HG03439 (cell line): Measurements from ENCODE around the gene BCO1.

Source experiments
- ATAC-seq: cut with Tn5 transposase; IDR thresholded peaks from one replicate; pipeline ENCODE4 v1.9.1; 2021; ENCODE audit warnings: mild to moderate bottlenecking, moderate library complexity; ENCODE audit not compliant: unreplicated experiment

The BCO1 gene

DNA sequence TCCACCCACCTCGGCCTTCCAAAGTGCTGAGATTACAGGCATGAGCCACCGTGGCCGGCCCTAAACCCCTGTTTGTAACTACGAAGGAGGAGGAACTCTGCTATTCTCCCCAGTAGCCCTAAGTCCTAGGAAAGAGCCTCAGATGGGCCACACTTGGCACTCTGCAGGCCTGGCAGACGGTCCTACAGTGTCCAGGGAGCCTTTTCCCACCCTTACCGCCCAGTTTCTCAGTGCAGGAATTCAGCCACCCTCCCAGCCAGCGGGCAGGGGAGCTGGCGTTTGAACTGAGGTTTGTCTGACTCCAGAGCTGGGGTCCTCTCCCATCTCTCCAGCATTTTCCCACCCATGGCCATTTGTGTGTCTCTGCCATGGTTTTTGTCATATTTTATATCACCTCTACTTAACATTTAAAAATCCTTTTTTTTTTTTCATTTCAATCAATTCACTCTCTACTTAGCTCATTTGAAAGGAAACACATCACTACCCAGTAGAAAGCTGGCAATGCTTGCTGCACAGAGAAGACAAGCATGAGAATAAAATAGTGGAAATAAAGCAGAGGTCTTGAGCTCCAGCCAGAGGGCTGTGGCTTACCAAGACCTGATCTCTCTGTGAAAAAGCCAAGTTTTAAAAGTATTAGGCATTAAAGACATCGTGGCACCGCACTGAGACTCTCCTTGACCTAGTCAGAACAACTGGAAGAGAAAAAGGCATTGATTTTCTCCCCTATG is 34.9 kb downstream of the BCO1 start:
- ATAC-seq, result no peak

DNA sequence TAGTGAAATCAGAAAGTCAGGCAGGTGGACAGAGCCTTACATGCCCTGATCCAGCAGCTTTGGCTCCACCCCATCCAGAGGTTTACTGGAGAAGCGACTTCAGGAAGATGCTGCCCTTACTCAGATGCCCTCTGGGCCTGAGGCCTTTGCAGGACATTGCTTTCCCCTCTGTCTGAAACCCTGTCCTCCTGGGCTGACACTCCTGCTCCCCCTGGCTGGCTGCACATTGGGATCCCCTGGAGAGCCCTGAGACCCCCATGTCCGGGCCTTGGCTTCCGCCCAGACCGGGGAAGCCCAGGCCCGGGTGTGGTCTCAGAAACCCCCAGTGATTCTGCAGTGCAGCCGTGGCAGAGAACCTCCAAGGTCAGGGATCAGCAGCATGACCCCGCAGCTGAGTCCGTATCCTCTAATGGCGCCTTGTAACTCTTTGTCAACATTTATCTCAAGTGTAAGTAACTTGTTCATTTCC is 36.6 kb downstream of the BCO1 start:
- ATAC-seq, result no peak

DNA sequence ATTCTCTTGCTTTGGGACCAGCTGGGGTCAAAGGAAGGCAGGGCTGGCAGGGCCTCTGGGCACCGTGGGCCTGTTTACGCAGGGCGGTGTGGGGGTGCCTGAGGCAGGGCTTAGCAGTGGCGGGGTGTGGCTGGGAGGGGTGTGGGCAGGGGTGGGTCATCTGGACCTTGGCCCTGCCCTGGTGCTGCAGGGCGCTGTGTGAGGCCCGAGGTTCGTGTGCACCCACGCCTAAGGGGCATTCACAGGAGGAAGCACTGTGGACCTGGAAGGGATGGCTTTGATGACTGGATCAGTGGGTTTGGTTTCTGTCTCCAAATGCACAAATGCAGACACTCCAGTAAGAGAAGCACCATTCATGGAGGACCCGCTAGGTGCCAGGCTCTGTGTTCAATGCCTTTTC is 37.3 kb downstream of the BCO1 start:
- no peak for ATAC-seq

DNA sequence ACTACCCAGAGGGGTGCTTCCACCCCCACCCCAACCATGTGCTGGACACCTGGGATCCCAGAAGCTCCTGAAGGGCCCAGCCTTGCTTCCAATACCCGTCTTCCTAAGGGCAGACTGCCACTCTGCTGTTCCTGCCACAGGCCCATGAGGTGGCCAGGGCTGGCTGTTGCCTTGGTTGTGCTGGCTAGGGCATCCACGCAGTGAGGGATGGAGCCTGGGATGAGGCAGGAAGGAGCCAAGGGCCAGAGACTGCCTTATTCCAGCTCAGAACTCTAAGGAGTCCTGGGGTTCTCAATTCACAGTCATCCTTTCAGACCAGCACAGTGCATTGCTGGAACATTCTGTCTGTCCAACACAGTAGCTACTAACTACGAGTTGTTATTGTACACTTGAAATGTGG is 37.8 kb downstream of the BCO1 start:
- ATAC-seq, result no peak

DNA sequence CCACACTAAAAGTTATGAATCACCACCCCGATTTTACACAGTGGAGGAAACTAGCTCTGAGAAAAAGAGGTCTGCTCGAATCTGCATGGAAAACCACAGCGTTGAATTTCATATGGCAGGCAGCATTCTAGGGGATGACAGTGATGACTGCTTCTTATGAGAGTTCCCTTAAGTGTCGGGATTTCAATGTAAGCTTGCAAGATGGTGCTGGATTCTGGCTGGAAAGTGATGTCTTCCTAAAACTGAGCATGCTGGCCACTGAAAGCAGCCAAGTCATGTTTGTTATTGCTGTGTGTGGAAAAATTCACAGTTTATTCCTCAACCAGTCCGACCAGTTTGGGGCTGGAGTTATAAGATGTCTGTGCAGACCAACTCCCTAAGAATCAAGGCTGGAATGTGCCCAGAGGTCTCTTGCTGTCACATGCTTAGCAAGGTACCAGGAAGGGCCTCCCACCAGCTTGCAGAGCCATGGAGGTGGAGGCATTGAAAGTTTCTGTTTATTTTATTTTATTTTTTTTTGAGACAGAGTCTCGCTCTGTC is 39.1 kb downstream of the BCO1 start:
- no peak for ATAC-seq

DNA sequence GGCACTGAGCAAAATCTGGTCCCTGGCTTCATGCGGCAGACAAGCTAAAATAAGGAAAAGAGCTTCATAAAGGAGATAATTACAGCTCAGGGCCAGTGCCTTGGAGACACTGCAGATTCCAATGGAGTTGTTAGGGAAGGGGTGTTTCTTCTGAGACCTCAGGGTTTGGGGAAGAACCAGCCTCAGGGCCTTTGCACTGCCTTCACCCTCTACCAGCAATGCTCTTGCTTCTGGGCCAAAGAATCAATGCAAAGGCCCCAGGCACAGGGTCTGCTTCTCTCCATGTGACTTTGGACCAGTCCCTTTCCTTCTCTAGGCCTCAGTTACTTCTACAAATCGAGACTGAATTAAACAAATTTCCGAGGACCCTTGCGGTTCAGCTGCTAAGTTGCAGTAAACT is 40.0 kb downstream of the BCO1 start:
- ATAC-seq, result no peak

DNA sequence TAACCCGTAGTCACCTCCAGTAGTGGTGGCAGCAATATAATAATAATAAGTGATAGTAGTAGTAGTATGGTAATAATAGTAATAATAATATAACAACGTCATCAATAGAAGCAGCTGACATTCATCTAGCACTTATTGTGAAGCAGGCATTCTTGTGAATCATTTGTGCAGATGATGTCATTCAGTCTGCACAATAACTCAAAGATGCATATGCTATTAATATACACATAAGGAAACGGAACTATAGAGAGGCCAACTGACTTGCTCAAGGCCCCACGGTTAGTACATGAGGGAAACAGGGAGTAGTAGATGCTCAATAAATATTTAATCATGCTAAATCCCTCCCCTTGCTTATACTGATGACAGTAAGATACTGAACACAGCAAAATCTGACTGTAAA is 40.9 kb downstream of the BCO1 start:
- no peak for ATAC-seq

DNA sequence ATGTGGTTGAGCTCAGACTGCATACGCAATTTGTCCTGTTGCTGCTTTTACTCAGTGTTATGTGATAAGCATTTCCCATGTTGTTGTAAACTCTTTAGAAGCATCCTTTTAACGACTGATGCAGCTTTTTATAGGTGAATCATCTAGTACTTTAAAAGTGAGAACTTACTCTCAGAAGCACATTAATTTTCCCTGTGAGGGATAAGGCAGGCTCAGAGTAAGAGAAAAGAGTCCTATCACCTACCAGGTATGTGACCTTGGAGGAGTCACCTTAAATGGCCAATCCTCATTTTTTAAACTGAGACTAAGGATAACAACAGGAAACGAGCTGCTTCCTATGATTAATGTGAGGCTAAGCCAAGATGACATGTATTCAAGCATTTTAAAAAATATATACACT is 41.9 kb downstream of the BCO1 start:
- no peak for ATAC-seq

DNA sequence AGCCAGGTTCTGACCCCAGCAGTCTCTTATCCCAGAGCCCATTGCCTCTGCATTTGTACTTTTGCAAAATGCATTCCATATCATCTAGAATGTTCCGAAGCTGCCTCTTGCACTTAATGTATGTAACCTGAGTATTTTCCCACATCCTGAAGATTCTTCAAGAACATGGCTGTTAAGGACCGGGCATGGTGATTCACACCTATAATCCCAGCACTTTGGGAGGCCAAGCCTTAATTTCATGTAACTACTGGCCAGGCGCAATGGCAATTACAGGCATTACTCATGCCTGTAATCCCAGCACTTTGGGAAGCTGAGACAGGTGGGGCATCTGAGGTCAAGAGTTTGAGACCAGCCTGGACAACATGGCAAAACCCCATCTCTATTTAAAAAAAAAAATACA is 44.6 kb downstream of the BCO1 start:
- ATAC-seq, result no peak

DNA sequence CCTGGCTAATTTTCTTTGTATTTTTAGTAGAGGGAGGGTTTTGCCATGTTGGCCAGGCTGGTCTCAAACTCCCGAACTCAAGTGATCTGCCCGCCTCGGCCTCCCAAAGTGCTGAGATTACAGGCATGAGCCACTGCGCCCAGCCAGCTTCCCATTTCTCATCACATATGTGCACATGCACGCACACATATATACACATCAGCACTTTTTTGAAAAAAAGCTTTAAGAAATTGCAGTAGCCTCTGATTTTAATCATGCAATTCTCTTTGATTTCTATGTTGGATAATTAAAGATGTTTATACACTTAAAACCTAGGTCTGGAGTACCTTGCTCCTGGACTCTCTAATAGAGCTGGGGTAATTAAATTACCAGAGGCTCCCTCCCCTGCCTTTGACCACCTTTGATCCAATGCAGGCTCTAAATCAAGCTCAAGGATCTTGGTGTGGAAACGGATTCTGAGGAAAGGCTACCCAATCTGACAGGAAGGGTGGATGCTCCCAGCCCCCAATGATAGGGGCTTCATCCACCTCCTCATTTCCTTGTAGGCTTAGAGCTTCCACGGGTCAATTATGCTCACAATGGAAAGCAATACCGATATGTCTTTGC is 46.6 kb downstream of the BCO1 start:
- no peak for ATAC-seq

DNA sequence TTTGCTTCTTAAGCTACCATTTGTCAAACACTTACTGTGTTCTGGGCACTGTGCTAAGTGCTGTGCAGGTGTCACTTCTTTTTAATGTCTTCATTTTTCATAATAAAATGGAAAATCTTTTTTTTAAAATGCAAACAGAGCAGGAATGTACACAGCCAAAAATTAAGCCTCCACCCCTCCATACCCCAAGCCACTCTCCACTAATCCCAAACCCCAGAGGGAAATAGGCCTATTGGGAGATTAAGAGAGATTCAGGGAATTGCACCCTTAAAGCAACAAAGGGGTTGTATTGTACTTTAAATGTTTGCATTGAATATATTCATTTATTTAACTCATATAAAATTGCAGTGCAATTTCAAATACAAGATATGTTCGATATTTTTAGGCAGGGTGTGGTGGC is 47.7 kb downstream of the BCO1 start:
- ATAC-seq, result no peak

DNA sequence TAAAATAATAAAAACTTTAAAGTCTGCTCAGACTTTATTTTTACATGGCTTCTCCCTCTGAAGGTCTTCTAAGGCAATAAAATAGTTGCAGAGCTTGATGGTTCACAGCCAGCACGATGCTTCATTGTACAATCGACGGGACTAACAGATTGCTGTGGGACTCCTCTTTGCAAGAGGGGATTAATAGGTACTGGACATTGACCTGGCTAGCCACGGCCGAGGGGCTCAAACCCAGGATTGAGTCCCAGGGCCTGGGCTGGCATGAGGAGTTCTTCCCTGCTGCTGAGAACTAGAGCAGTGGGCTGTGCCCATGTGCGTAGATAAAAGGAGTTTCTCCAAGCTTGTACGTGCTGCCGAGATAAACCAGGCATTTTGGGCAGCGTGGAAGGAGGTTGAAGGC is 52.6 kb downstream of the BCO1 start:
- ATAC-seq, result no peak

DNA sequence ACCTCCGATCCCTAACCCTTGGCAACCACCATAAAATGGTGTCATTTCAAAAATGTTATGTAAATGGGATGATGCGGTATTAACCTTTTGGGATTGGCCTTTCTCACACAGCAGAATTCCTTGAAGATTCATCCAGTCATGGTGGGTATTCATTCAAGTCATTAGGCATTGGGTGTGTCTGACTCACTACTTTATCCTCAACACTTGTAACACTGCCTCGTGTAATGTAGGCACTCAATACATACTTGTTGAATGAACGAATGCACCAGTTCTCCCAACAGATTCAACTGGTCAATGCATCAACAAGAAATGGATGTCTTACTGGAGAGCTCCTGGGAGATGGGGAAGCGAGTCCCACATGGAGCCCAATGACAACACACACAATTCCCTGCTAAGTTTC is 54.4 kb downstream of the BCO1 start:
- no peak for ATAC-seq

DNA sequence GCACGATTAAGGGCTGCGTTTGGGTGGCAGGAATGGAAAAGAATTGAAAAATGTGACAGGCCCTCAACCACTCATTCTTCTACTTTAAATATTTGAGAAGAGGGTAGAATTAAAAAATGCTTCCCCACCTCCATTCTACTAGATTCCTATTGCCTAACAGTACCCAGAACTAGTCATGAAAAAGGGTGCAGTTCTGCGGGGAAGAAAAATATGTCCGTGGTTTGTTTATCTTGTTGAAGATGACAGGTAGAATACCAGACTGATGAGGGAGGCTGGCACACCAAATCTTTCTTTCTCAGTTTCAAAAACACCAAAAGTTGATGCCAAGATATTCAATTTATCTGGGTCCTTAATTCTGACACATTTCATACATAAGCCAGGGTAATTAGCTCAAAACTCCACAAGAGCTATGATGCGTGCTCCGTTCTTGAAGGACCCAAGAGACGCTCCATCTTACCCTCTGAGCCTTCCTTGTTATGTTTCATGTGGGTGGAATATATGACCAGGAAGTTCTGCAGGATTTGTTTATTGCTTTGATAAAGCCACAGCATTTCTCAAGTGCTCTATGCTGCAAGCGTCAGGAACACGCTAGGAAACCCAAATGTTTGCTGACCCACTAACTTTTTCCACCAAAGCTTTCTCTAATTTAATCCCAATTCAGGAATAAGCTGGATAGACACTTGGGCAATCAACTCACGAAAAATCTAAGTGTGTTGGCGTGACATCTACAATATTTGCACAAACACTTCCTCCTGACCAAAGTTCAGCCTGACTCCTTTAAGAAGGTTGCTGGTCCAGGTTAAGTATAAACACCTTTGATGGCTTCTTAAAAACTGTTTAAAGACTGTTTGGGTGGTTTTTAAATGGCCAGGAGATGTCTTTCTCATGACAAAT is 55.7 kb downstream of the BCO1 start:
- no peak for ATAC-seq

DNA sequence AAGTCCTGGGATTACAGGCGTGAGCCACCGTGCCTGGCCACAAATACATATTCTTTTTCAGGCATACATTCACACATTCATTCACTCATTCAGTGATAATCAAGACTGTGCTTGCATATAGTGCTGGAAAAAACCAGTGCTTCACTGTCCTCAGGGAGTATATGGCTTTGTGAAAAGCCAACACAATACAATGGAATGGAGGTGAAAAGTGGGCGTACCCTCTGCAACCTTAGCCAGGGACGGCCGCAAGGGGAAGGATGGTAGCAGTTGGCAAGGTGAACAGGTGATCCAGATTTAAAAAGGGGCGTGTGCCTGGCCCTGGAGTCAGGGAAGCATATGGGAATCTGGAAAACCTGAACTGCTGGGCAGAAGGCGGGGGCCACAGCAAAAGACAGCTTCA is 58.1 kb downstream of the BCO1 start:
- ATAC-seq, result no peak

DNA sequence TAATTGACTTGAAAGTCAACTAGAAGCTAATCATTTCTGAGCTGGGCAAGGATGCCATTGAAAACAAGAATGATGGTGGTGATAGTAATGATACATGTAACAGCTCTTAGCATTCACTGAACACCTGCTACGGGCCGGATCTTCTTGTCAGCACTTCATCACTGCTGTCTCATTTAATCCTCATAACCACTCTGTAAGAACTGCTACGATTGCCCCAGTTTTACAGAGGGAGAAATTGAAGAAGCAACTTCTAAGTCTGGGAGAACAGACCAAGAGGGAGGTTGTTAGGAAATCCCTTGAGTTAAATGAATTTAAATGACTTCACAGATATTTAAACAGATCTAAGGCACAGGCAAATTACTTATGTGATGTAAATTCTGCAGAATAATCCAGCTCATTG is 69.3 kb downstream of the BCO1 start:
- ATAC-seq, result no peak

DNA sequence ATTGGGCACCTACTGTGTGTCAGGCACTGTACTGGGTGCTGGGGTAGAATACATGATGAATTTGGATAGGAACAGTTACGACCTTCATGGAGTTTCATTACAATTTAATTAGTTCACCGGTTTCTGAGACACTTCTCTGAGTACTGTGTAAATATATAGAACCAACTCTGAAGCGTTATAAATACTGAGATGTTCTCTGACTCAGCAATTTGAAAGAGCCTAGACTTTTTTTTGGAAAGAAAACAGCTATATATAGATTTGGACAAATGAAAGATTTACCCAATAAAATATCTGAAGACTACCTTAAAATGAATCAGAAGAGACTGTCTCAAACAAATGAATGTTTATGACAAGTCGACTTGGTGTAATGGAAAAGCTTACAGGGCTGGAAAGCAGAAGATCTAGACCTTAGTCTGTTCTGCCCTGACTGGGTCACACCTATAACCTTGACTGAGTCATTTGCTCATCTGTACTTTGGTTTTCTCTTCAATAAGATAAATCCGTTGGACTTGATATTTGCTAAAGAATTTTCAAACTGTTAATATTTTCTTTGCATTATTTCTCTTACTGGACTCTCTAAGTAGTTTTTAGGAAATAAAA is 71.7 kb downstream of the BCO1 start:
- no peak for ATAC-seq

DNA sequence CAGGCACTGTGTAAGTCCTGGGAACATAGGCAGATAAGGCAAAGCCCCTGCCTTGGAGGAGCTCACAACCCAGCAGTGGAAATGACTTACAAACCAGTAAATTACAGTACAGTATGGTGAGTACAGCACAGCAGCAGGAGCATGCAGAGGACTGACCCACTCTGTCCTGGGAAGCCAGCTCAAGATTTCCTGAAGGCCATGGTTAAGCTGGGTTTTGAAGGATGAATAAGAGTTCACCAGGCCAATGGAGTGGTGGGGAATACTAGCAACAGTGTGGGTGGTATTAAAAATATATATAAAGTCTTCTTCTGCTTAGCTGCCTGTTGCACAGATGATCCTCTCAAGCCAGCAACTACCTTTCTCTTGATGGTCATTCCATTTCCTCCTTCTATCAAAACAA is 73.3 kb downstream of the BCO1 start:
- ATAC-seq, result no peak

DNA sequence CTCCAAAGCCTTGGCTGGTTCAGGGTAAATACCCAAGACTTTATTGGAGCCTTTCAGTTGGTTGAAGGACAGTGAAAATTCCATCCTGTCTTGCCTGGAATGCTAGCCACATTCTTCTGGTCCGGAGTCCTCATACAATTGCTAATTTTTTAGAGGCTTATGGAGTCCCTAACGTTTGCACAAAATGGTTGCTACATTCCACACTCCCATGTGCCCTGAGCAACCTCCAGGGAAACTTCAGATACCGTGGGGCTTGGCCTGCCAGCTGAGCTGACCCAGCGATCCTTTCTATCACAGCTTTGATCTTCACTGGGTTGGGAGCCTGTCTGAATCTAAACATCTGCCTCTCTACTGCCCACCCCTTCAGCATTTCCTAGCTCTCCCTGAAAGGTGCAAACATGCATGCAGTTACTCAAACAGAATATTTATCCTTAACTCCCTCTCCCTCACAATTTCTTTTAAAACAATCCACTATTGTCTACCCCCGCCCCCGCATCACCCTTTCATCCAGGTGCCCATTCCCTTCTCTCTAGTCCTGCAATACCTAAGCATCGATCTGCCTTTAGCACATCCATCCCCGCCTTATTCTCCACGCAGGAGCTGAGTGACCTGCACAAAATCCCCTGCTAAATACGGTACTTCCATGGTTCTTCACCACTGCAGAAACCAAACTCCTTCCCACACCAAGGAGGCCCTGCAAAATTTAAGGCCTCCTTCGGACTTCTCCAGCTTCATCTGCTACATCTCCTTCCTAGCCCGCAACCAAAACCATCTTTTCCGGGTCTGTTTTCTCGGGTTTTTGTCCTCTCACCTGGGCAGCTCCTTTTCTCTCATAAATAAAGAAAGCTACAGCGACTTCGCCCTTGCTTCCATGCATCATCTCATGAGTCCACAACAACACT is 75.5 kb downstream of the BCO1 start:
- no peak for ATAC-seq

DNA sequence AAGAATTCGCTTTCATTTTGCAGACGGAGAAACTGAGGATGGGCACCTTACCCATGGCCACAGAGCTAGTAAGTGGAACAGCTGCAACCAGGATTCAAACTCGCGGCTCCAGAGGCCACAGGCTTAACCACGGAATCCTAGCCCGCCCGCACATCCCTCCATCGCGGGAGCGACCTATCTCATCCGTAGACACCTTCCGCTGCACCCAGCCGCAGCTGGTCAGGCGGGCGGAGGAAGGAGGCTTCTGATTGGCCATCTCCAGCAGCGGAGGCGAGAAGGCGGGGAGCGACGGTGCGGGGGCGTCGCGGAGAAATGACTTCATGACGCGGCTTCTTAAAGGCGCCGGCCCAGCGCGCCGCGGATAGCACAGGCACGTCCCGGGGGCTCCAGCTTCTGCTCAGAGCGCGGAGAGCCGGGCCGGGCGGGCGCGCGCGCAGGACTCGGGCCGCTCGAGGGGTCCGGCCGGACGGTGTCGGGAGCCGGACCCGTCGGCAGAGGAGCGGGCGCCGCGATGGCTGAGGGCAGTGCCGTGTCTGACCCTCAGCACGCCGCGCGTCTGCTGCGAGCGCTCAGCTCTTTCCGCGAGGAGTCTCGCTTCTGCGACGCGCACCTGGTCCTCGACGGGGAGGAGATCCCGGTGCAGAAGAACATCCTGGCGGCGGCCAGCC is 76.2 kb downstream of the BCO1 start, which contains the start of gene GAN:
TSS of gene GAN (plus strand) at position 360 of the 668 bp plus-strand sequence. CDS start at position 512, 152 bp downstream.
- ATAC-seq, result peak; percentile 92
